Activated CD8-positive, alpha-beta memory T cell treated with anti-CD3 and anti-CD28 coated beads, Interleukin-2, amount 10 ng/mL, durations not matched to agents 7 days and 5 days (primary cell): ENCODE results near the gene DTX3. TPM values are rescaled to one million over a fixed set of nuclear protein-coding genes. Genes with fewer than 3 reads are reported as not detected.
"Not testable (repeated sequence)": the region's sequence is repeated elsewhere in the genome, so short reads cannot be mapped to it uniquely, and the experiment has no call there.

Experiments used
- ATAC-seq: fragments of 150-1000 bp; cut with Tn5 transposase; one replicate; pipeline ENCODE4 v1.10.0; 2021; ENCODE audit warnings: moderate library complexity
- CTCF ChIA-PET: fragments of 350-600 bp; sonication (Branson Sonifier 250); formaldehyde crosslinking; loops from one replicate; lab custom pipeline; 2021; ENCODE audit warnings: antibody characterized with exemption; lab: Charles Lee
- DNase-seq: peaks from one replicate; pipeline ENCODE4 v3.0.0-alpha.2; 2020
- H3K27ac Mint-ChIP-seq: one replicate; pipeline ENCODE4 v1.8.0; 2021; ENCODE audit warnings: mild to moderate bottlenecking, mixed read lengths
- H3K27me3 Mint-ChIP-seq: one replicate; pipeline ENCODE4 v1.8.0; 2021; ENCODE audit warnings: mixed read lengths
- H3K36me3 Mint-ChIP-seq: one replicate; pipeline ENCODE4 v1.8.0; 2021; ENCODE audit warnings: mild to moderate bottlenecking, mixed read lengths
- H3K4me1 Mint-ChIP-seq: one replicate; pipeline ENCODE4 v1.8.0; 2021; ENCODE audit warnings: mixed read lengths
- H3K4me3 Mint-ChIP-seq: one replicate; pipeline ENCODE4 v1.8.0; 2021; ENCODE audit warnings: mild to moderate bottlenecking, moderate library complexity, mixed read lengths
- H3K9me3 Mint-ChIP-seq: one replicate; pipeline ENCODE4 v1.8.0; 2022; ENCODE audit warnings: low read depth, mixed read lengths
- total RNA-seq, 2 experiments: library from RNA; stranded (reverse); gene quantifications; one replicate each; pipeline ENCODE4 v1.2.3, GENCODE V29; 2021

The DTX3 gene
- total RNA-seq, 2 experiments from 2014 or later = 20.8 to 21.2 TPM

- CTCF ChIA-PET = interaction anchor here (1.0 to 2.0 kb wide), 5 partner anchors 9 to 91 kb away, joined by 3 to 7 read pairs (median 4); partner anchors contain the start of gene DDIT3
- Mint-ChIP-seq H3K4me3 (peak overlapping the region; percentile 53), H3K36me3 (no peaks in the 10 kb centered on the region), H3K27ac (no peak overlapping the region), H3K9me3 (no peaks in the 10 kb centered on the region), H3K27me3 (peaks cover 59% of the 10 kb centered on the region), H3K4me1 (peaks cover 11% of the 10 kb centered on the region)
- DNase-seq (no peak), ATAC-seq (no peak)
Observed at GRCh38 chr12:57611827-57612710, 7.4 kb downstream of the DTX3 start.

- DNase-seq (no peak), ATAC-seq (no peak)
- CTCF ChIA-PET = interaction anchor here (1.1 to 10.7 kb wide), 6 partner anchors 9 to 30 kb away, joined by 3 to 148 read pairs (median 5); partner anchors contain the start of genes B4GALNT1 and PIP4K2C
- Mint-ChIP-seq H3K9me3 (no peaks in the 10 kb centered on the region), H3K4me1 (peaks cover 11% of the 10 kb centered on the region), H3K4me3 (no peak overlapping the region), H3K27ac (no peak overlapping the region), H3K27me3 (peaks cover 67% of the 10 kb centered on the region), H3K36me3 (no peaks in the 10 kb centered on the region)
Observed at GRCh38 chr12:57612711-57613426, 8.2 kb downstream of the DTX3 start.

- H3K4me1 Mint-ChIP-seq = peaks cover 11% of the 10 kb centered on the region
- H3K27ac Mint-ChIP-seq = no peak overlapping the region
- H3K36me3 Mint-ChIP-seq = no peaks in the 10 kb centered on the region
- H3K9me3 Mint-ChIP-seq = no peaks in the 10 kb centered on the region
- DNase-seq = no peak
- no peak for ATAC-seq
- no peak overlapping the region for H3K4me3 Mint-ChIP-seq
- CTCF ChIA-PET = interaction anchor here (1.0 to 10.7 kb wide), 5 partner anchors 10 to 31 kb away, joined by 3 to 148 read pairs (median 4); partner anchors contain the start of genes B4GALNT1 and PIP4K2C
- peaks cover 74% of the 10 kb centered on the region for H3K27me3 Mint-ChIP-seq
Observed at GRCh38 chr12:57613427-57614109, 8.9 kb downstream of the DTX3 start.

GRCh38 chr12:57614178-57614947, 9.7 kb downstream of the DTX3 start:
- Mint-ChIP-seq H3K9me3 (no peaks in the 10 kb centered on the region), H3K36me3 (no peaks in the 10 kb centered on the region), H3K27me3 (peaks cover 82% of the 10 kb centered on the region), H3K4me3 (no peak overlapping the region), H3K4me1 (peaks cover 13% of the 10 kb centered on the region), H3K27ac (no peak overlapping the region)
- DNase-seq (no peak), ATAC-seq (peak; percentile 31)
- CTCF ChIA-PET = interaction anchor here (1.0 to 10.7 kb wide), 4 partner anchors 13 to 32 kb away, joined by 3 to 148 read pairs (median 6); partner anchors contain the start of genes B4GALNT1 and PIP4K2C

GRCh38 chr12:57614948-57615500, 10.4 kb downstream of the DTX3 start:
- ATAC-seq (no peak), DNase-seq (no peak)
- CTCF ChIA-PET = interaction anchor here (1.3 to 10.7 kb wide), 4 partner anchors 9 to 32 kb away, joined by 3 to 148 read pairs (median 6); partner anchors contain the start of gene B4GALNT1
- no peaks in the 10 kb centered on the region for H3K9me3 Mint-ChIP-seq
- H3K4me3 Mint-ChIP-seq = no peak overlapping the region
- H3K27me3 Mint-ChIP-seq = peaks cover 88% of the 10 kb centered on the region
- H3K36me3 Mint-ChIP-seq = no peaks in the 10 kb centered on the region
- H3K27ac Mint-ChIP-seq = no peak overlapping the region
- H3K4me1 Mint-ChIP-seq = peaks cover 14% of the 10 kb centered on the region

- CTCF ChIA-PET = interaction anchor here (1.1 to 10.7 kb wide), 5 partner anchors 9 to 33 kb away, joined by 3 to 148 read pairs (median 3); partner anchors contain the start of gene DTX3
- DNase-seq = no peak
- no peaks in the 10 kb centered on the region for H3K9me3 Mint-ChIP-seq
- peaks cover 90% of the 10 kb centered on the region for H3K27me3 Mint-ChIP-seq
- H3K4me3 Mint-ChIP-seq = no peak overlapping the region
- H3K27ac Mint-ChIP-seq = no peak overlapping the region
- H3K4me1 Mint-ChIP-seq = peaks cover 15% of the 10 kb centered on the region
- no peaks in the 10 kb centered on the region for H3K36me3 Mint-ChIP-seq
- no peak for ATAC-seq
Observed at GRCh38 chr12:57615637-57616036, 11.0 kb downstream of the DTX3 start.

- no peak for ATAC-seq
- DNase-seq = no peak
- Mint-ChIP-seq H3K27me3 (peaks cover 95% of the 10 kb centered on the region), H3K27ac (no peak overlapping the region), H3K9me3 (no peaks in the 10 kb centered on the region), H3K4me1 (peaks cover 22% of the 10 kb centered on the region), H3K36me3 (no peaks in the 10 kb centered on the region), H3K4me3 (no peak overlapping the region)
- CTCF ChIA-PET = interaction anchor here (1.1 to 10.7 kb wide), 4 partner anchors 10 to 34 kb away, joined by 3 to 148 read pairs (median 3); partner anchors contain the start of gene DTX3
Observed at GRCh38 chr12:57616383-57617101, 11.9 kb downstream of the DTX3 start.

- DNase-seq = no peak
Observed at GRCh38 chr12:57617942-57618341, 13.3 kb downstream of the DTX3 start.

GRCh38 chr12:57618431-57618830, 13.8 kb downstream of the DTX3 start:
- Mint-ChIP-seq H3K4me1 (peaks cover 29% of the 10 kb centered on the region), H3K27me3 (peaks cover 97% of the 10 kb centered on the region)
- ATAC-seq, H3K9me3 Mint-ChIP-seq, DNase-seq, H3K4me3 Mint-ChIP-seq, H3K27ac Mint-ChIP-seq, H3K36me3 Mint-ChIP-seq: not testable (repeated sequence)
- CTCF ChIA-PET = interaction anchor here (10.7 kb wide), 1 partner anchor 36 kb away, joined by 148 read pairs; no protein-coding TSS in a partner anchor

More at GRCh38 chr12:57617942-57618341, 13.3 kb downstream of the DTX3 start:
- Mint-ChIP-seq H3K27ac (no peak overlapping the region), H3K36me3 (no peaks in the 10 kb centered on the region), H3K4me3 (no peak overlapping the region), H3K9me3 (no peaks in the 10 kb centered on the region), H3K4me1 (peaks cover 29% of the 10 kb centered on the region), H3K27me3 (peaks cover 97% of the 10 kb centered on the region)
- CTCF ChIA-PET = interaction anchor here (10.7 kb wide), 1 partner anchor 35 kb away, joined by 148 read pairs; no protein-coding TSS in a partner anchor
- no peak for ATAC-seq

- Mint-ChIP-seq H3K36me3 (no peaks in the 10 kb centered on the region), H3K27me3 (peaks cover 98% of the 10 kb centered on the region), H3K9me3 (no peaks in the 10 kb centered on the region), H3K4me3 (no peak overlapping the region), H3K27ac (no peak overlapping the region), H3K4me1 (peaks cover 28% of the 10 kb centered on the region)
- DNase-seq (no peak), ATAC-seq (no peak)
- CTCF ChIA-PET = interaction anchor here (0.9 to 10.7 kb wide), 8 partner anchors 10 to 160 kb away, joined by 3 to 148 read pairs (median 7); partner anchors contain the start of genes B4GALNT1 and GLI1
Observed at GRCh38 chr12:57618966-57619433, 14.4 kb downstream of the DTX3 start.
